GM21367 (cell line): ENCODE measurements around the gene RIMS1.
"Not testable (repeated sequence)": the region's sequence is repeated elsewhere in the genome, so short reads cannot be mapped to it uniquely, and the experiment has no call there.

ENCODE experiments used
- ATAC-seq: cut with Tn5 transposase; IDR thresholded peaks from one replicate; pipeline ENCODE4 v1.9.1; 2021; ENCODE audit not compliant: unreplicated experiment

The RIMS1 gene

DNA sequence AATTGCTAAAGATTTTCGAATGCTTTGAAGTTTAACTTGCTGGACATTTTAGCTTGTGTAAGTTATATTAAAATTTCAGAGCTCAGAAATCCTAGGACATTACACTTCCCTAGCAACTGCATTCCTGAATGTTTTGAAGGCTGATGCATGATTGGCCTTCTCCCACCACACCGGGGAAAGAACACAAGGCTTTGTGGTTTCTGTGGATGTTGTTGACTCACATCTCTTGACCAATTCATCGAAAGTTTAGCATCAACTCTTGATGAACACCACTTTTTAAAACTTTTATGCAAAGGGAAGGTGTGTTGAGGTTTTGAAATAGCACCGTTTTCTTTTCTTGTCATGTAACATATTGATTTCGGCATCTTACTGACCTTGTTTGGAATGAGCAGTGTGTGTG is 81.1 kb downstream of the RIMS1 start:
- ATAC-seq = no peak

DNA sequence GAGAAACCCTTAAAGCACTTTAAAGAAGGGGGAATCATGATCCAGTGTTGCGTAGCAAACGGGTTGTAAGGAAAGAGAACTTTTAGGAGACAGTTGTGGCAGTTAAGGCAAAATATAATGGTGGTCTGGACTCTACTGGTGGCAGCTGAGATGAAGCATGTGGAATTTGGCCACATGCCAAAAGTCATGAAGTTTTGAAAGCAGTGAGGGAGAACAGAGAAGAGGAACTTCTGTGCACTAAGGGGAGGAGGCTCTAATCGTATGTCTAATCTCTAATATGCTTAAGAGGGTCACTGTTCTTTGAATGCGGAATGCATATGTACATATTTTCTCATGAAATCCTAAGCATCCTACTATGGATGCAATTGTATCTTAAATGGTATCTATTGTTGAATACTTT is 91.5 kb downstream of the RIMS1 start:
- no peak for ATAC-seq

DNA sequence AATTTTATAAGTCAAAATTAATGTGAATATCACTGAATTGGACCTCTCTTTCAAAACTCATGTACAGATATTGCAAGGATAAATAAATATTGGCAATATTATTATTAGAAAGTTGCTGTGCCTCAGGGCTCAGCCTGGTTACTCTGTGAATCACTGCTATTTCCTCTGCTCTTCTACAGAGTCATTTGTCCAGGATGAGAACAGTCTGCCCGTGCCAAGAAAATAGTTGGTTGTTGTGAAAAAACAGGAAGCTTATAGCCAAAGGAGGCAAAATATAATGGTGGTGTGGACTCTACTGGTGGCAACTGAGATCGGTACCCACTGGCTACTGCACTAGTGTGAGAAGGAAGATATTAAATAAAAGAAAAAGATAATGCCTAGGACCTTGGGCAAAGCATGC is 93.6 kb downstream of the RIMS1 start:
- no peak for ATAC-seq

DNA sequence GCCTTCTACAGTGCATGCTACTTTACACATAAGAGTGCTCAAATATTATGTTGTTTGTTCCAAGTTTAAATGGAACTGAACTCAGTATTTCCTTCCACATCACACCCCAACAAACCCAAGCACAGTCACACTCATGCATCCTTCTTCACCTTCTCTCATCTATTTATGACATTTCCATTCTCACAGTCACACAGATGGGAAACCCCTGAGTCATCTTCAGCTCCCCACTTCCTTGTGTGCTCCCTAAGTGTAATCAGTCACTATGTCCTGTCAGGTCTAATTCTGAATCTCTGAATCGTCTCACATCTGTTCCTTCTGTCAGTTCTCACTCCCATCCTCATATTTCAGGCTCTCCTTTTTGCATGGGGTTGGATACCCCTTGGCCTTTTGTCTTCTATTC is 96.0 kb downstream of the RIMS1 start:
- ATAC-seq = peak; percentile 78

DNA sequence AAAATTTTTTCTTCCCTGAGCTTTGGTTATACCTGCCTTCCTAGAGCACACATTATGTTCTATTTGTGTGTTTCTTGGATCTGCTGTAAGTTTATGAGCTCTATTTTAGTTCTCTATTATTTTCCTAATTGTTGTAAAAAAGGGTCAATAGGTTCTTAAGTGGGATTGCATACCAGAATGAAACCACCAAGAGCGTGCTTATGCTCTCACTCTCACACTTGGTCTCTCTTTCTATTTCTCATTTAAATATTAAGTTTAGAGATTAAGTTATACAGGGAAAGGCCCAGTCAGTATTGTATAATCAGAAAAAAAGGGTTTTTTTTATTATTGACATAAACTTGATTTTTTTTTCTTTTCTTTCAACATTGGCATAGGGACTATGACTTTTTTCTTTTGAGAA is 96.8 kb downstream of the RIMS1 start:
- no peak for ATAC-seq

DNA sequence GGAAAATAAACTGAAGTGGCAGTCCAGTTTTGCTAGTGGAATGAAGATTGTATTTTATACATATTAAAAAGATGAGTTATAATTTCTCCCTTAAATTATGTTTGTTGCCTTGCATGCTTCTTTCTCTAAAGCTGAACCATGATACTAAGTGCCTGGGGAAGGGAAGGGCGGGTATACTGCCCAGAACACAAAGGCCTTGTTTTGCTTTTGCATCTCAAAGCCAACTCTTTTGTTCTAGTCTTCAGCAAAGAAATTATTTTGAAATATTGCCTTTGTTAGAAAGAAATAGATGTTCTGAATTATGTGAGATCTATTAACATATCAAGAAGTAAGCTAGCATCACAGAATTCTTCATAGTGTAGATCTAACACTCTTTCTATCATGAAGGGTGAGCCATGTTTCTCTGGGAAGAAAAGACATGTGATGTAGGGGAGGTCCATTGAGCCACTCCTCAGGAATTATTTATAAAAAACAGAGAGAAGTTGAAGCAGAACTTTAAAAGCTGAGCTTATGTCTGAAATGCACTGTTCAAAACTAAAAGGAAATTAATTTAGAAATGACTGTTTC is 108.4 kb downstream of the RIMS1 start:
- no peak for ATAC-seq

DNA sequence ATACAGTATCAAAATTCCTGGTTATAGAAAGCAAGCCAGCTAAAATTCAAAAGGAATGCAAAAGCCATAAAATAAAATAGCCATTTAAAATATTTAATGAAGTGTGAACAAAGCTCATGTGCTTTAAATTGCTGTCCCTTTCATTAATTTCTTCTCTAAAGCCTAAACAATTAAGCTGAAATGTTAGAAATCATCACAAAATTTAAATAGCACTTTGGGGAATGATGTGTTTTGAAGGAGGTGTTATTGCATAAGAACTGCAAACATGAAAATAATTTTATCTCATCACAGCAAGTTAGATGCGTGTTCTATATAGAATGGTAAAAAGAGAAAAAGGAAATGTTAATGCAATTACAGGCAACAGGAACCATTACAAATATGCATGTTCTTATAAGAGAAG is 111.0 kb downstream of the RIMS1 start:
- ATAC-seq = no peak

DNA sequence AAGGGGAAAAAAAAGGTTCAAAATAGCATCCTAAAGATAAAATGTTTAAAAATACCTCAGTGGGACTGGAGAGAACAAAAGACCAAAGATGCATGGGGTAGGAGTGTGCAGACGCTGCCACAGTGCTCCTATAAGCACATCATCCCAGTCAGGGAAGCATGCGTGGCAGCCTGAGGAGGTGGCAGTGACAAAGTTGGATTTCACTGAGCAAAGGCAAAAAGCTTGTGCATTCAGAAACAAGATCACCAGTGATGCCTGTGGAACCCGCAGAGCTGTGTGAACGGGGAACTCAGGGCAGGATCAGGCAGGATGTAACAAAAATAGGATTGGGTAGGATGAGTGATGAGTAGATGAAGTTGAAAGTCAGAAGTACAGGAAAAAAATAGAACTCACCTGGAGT is 116.1 kb downstream of the RIMS1 start:
- ATAC-seq = no peak

DNA sequence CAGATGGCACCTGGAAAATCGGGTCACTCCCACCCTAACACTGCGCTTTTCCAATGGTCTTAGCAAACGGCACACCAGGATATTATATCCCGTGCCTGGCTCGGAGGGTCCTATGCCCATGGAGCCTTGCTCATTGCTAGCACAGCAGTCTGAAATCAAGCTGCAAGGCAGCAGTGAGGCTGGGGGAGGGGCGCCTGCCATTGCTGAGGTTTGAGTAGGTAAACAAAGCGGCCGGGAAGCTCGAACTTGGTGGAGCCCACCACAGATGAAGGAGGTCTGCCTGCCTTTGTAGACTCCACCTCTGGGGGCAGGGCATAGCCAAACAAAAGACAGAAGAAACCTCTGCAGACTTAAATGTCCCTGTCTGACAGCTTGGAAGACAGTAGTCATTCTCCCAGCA is 120.2 kb downstream of the RIMS1 start:
- not testable (repeated sequence) for ATAC-seq

DNA sequence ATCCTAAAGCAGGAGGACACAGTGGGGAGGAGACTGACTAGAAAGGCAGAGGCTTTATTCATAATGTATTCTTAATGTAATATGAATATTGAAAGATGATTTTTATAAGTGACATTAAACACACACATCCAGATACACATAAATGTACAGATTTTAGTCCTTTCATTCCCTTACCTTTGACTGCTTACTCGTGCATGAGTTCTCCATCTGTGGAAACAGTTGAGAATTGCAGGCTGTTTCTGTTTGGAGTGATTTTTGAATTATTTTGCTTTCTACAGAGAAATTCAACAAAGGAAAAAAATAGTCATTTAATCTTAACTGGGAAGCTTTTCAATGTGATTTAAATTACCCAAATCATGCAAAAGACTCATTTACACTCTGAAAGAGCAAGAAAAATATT is 136.5 kb downstream of the RIMS1 start:
- ATAC-seq = no peak

DNA sequence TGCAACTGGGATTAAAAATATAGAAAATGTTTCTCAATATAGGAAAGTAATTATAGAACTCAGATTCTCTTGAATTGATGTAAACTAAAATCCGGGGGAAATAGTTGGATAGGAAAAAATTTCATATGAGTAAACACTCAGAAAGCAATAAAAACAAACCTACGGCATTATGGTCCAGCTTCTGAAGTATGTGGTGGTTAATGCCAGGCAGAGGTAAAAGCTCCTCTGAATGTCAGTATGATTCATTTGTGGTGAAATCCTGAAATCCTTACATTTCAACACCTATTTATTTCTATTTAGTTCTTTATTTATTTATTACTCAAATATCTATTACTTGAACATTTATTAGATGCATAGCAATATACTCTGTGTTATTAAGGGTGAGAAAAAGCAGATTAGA is 145.1 kb downstream of the RIMS1 start:
- no peak for ATAC-seq

DNA sequence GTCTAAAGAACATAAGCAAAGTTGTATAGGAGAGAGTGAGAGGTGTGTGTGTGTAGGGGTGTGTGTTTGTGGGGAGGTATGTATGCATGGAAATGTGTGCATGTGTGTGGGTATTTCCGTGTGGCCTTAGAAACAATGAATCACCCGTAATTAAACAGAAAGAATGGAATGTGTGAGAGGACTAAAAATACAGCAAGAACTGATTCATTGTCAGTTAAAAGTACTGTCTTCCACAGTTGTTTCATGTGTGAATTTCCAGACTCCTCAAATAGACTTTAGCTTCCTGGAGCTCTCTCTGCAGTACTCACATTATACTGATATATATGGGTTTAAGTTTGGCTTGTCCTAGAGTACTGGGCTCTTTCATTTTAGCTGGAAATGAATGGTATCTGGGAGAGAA is 145.7 kb downstream of the RIMS1 start:
- no peak for ATAC-seq

DNA sequence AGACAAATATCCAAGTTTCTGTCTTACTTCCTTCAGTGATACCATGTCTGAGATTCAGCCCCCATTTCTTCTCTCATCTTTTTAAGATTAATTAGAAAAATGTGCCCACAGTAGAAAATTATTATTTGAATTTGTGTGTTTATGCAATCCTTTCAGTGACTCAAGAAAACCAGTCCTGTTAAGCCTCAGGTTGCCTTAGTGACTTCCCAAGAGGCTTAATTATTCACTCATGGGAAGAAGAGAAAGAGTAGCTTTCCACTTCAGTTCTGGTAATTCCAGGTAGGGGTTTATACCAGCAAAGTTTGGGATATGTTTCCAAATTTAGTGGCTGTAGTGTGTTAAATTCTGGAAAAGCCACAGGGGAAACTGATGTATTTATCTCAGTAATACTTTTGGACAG is 149.1 kb downstream of the RIMS1 start:
- no peak for ATAC-seq

DNA sequence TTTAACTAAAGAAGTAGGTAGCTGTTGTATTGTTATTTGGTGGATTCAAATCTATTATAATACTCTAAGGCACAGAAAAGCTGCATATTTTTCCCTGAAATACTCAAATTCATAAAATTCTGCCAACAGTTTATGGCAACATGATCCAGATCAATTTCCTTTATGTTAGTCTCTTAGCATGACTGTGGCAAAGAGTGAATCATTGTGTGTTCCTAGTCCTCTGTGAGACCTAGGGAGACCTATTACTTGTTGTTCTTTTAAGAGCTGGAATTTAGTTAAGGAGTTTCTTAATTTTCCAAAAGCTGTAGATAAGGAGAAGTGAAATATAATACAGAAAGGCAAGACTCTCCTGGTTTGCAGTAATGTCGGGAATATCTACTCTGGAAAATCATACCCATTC is 149.6 kb downstream of the RIMS1 start:
- ATAC-seq = no peak

DNA sequence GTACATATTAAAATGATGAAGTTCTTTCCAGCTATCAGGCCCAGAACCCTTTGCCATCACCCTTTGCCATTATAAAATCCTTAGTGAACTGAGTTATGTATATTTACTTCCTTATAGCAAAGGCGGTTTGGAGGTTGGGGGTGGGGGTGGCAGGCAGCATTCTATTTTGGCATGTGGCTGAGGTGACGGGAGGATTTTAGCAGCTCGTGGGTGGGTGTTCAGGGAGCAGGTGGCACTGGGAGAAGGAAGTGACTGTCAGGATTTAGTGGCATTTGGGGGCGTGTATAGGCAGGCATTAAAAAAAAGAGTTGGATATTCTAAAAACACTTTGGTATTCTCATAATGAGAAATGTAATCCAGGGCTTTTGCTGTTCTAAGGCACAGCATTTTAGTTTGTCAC is 150.7 kb downstream of the RIMS1 start:
- no peak for ATAC-seq

DNA sequence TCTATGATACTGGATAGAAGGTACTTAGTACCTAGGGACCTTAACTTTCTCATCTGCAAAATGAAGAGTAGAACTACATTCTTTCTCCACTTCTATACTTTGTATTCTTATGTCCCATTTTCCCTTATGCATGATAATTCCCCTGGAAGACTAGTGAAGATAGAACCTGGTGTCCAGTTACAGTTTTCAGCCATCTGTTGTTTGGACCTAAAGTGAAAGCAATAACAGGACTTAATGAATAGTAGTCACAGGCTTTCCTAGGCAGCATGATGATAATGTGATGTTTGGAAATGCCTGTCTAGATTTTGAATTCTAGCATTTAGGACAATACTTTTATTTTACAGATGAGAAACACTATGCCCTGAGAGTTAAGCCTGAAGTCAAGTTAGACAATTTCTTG is 153.8 kb downstream of the RIMS1 start:
- ATAC-seq = no peak

DNA sequence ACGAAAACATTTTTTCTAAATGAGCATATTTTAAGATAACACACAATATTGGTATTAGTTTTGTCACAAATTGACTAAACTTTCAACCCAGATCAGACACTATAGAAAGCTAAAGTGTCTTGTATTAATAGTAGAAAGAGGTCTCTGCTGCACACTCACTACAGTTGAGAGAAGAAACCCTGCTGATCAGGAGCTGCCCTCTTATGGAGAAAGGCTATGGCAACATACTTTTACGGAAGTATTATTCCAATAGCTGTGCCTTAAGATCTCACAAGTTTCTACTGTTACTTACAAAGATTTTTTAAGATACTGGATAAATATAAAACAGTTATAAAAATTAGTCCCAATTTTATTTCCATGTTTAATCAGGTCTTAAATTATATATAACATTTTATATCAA is 155.7 kb downstream of the RIMS1 start:
- no peak for ATAC-seq

DNA sequence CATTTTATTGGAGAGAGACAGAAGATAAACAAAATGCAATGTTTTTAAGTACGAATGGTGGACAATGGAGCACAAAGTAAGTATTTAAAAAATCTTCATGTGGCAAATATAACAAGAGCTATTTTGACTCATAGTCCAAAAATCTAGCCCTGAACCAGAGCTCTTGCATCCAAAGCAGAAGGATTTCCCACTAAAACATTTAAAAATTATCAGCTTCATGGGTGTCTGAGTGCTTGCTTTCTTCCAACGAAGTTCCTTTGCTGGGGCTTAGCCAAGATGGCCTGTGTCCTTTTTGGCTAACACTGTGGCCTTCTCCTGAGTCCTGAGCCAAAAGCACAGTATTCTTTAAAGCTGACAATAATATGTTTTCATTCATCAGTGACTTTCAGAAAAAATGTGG is 161.7 kb downstream of the RIMS1 start:
- ATAC-seq = no peak

DNA sequence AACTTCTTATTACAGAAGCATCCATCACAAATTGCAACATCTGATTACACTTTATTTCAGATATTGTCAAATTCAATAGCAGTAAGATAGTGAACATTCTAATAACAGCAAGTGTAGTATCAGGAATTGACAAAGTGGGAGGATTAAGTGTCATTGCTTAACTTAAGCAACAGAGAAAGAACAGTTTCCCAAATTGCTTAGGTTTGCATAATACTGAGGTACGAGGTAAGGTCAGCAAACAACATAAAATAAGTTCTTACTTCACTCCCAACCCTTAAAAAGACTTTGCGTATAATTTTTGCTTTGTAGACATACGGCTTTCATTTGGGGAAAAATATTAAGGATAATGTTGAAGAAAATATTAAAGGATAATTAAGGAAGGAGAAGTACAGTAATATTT is 163.0 kb downstream of the RIMS1 start:
- ATAC-seq = no peak

DNA sequence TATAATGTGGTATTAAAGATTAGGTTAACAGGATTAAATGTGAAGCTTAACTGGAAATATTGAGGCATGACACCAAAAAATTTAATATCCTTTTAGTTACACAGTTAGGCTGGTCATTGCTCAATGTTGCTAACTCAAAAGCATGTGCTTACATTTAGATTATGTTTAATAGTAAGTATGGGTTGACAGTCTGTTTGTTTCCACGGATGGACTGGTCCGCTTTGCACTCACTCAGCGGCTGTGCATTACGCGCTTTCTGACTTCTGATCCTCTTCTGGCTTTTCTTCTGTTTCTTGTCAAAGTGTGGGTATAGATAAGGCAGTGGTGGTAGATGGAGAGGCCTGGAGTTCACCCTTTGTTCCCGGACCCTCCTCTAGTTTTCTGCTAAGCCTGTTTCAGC is 174.9 kb downstream of the RIMS1 start:
- no peak for ATAC-seq

DNA sequence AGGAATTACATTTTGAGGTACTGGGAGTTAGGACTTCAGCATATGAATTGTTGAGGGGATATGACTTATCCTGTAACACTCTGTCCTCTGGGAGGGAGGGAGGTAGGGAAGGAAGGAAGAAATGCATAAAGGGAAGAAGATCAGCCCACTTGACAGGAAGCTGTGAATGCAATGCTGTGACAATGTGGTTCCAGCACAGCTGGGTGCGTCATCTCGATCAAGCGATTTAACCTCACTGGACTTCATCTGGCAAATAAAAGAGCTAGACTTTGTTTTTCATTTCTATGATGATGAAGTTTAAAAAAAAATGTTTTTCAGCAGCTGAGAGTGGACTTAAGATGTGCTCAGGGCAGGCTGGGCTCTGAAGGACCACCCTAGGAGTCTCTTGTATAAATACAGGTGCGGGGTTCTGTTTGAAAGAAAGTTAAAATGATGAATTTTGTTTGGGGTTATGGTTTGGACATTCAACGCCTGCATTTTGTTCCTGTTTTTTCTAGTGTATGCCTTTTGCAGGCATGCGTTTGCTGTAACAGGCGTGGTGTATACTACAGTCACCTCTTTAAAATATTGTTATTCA is 178.1 kb downstream of the RIMS1 start:
- no peak for ATAC-seq

DNA sequence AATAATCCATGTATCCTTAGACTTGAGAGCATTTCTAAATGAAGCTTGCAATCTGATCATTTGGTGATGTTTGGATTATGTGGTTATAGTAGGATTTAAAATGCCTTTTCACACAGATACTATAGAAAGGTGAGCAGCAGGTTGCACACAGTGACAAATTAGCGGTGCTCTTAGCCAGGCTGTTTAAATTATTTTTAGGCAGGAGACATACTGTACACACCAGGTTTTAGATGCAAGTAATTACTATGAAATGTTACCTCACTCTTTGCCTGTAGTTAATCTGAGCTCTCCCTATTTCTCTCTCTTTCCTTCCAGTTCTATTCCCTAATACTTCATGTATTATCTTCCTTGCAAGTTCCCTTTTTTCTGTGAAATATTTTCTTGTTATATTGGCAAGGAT is 191.7 kb downstream of the RIMS1 start:
- ATAC-seq = no peak

DNA sequence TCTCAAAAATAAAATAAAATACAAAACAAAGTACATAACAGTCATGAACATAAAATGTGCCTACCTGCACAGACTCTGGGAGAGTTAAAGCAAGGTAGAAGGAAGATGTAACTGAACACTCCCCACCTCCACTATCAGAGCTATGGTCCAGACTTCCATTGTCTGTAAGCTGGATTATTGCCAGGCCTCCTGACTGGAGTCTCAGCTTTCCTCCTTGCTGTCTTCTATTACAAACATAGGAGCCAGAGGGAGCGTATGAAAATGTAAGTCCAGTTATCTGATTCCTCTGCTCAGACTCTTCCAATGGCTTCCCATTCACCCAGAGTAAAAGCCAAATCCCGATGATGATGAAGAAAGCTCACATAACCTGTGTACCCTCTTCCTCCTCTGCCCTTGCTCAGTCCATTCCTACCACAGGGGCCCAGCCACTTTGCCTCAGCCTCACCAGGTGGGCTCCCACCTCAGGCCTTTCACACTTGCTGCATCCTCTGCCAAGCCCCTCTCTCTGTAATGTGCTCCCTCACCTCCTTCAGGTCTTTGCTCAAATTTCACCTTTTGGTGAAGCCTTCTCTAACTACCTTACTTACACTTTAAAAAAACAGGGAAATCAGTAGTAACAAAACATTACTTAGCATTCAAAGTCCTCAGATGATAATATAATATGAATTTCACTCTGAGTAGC is 194.1 kb downstream of the RIMS1 start:
- no peak for ATAC-seq
